Transverse colon (tissue), 4 donors: ENCODE data around the gene RRP1B. TPM values are rescaled to one million over a fixed set of nuclear protein-coding genes. Genes with fewer than 3 reads are reported as not detected.

Source experiments
- DNase-seq: peaks from one replicate; pipeline ENCODE4 v3.0.0-alpha.2; 2019
- H3K27ac ChIP-seq, 4 donors: fragments of 200-600 bp; sonication (generic); 2 replicates each; pipeline ENCODE4 v1.5.1; 2016 to 2018; ENCODE audit warnings: inconsistent platforms in 4 of 4
- H3K27me3 ChIP-seq: fragments of 200-600 bp; sonication (generic); 2 replicates; pipeline ENCODE4 v1.5.1; 2017; ENCODE audit warnings: inconsistent platforms
- H3K36me3 ChIP-seq, 4 donors: fragments of 200-600 bp; sonication (generic); 2 replicates each; pipeline ENCODE4 v1.5.1; 2017 to 2019; ENCODE audit warnings: inconsistent platforms in 4 of 4
- H3K4me1 ChIP-seq, 4 donors: fragments of 200-600 bp; sonication (generic); 2 replicates each; pipeline ENCODE4 v1.5.1; 2017 to 2020; ENCODE audit warnings: inconsistent platforms in 4 of 4
- H3K4me3 ChIP-seq, 4 donors: fragments of 200-600 bp; sonication (generic); 1 replicate in 1 of 4; 2 replicates in 3 of 4; pipeline versions ENCODE4 v1.5.1 to v1.6.1; 2017 to 2019; ENCODE audit warnings: inconsistent platforms in 4 of 4
- H3K9me3 ChIP-seq, 2 donors: fragments of 200-600 bp; sonication (generic); 2 replicates each; pipeline ENCODE4 v1.5.1; 2017 to 2019; ENCODE audit warnings: inconsistent platforms in 2 of 2
- EP300 ChIP-seq: sonication (generic); formaldehyde crosslinking; IDR thresholded peaks from one replicate; pipeline ENCODE4 v1.6.1; 2017; ENCODE audit warnings: antibody characterized with exemption, low read depth
- POLR2A ChIP-seq: fragments of 450-650 bp; IDR thresholded peaks from one replicate; pipeline ENCODE4 v1.6.1; 2016; ENCODE audit warnings: antibody characterized with exemption, mild to moderate bottlenecking, moderate library complexity
- POLR2AphosphoS5 ChIP-seq, 3 donors: sonication (generic); formaldehyde crosslinking; IDR thresholded peaks; one replicate each; pipeline ENCODE4 v1.6.1; 2016; ENCODE audit warnings: antibody characterized with exemption in 3 of 3
- WGBS, 2 donors: methylation state at CpG; one replicate each; pipeline ENCODE4 v1.1.5; 2018; ENCODE audit warnings: low coverage in 1 of 2; 5-methylcytosine and 5-hydroxymethylcytosine counted together
- in situ Hi-C, 4 donors: fragments of 200-750 bp; cut with MboI; loops; one replicate each; pipeline versions ENCODE4 v1.15.0 to v1.15.1; 2017; ENCODE audit warnings: low sequenced_read_pairs in 3 of 4, low pct_ligation_motif_present in 1 of 4, low pct_unique_long_range_greater_than_20kb in 1 of 4
- intact Hi-C: fragments of 100-400 bp; cut with DNase I; formaldehyde crosslinking; loops from one replicate; pipeline ENCODE4 v1.15.1; 2023; ENCODE audit warnings: low total_unique reads
- total RNA-seq, 4 donors: library from RNA; depleted of rRNA; stranded (reverse); fragments of >200 nt; gene quantifications; one replicate each; pipeline ENCODE4 v1.1.0, GENCODE V29; 2016
- TF ChIP-seq, protein P1 (sequence below), 5 experiments: fragments of 200-600 bp in 3 of 5; fragments of 450-650 bp in 2 of 5; sonication (generic) in 3 of 5; IDR thresholded peaks; 1 replicate in 2 of 5; 2 replicates in 3 of 5; pipeline ENCODE4 v1.5.1; 2016 to 2017; ENCODE audit warnings: antibody characterized with exemption in 5 of 5, inconsistent platforms in 3 of 5, mild to moderate bottlenecking in 2 of 5, moderate library complexity in 1 of 5

The RRP1B gene
- total RNA-seq, 4 donors from 2014 or later = 6.0 to 15.4 (median 12.0) TPM

DNA sequence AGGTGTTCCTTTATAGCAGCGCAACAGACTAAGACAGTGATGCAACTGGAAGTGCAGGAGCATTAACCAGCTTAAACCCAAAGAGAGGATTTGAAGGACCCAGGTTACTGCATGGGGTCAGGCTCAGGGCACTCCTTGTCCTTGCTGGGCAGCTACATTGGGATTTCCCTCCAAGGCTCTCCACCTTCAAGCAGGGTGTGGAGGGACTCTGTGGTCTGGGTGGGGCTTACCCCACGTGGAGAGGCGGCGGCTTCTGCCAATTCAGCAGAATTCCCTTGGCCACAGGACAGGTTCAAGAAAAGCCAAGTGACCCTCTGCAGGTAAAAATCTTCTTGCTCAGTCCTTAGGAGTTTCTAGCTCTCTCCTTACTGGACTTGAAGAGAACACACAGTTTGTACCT is 6.5 kb downstream of the RRP1B start:
- peaks cover 0 to 8% (median 2%) of the 10 kb centered on the region in 4 donors for H3K4me1 ChIP-seq

DNA sequence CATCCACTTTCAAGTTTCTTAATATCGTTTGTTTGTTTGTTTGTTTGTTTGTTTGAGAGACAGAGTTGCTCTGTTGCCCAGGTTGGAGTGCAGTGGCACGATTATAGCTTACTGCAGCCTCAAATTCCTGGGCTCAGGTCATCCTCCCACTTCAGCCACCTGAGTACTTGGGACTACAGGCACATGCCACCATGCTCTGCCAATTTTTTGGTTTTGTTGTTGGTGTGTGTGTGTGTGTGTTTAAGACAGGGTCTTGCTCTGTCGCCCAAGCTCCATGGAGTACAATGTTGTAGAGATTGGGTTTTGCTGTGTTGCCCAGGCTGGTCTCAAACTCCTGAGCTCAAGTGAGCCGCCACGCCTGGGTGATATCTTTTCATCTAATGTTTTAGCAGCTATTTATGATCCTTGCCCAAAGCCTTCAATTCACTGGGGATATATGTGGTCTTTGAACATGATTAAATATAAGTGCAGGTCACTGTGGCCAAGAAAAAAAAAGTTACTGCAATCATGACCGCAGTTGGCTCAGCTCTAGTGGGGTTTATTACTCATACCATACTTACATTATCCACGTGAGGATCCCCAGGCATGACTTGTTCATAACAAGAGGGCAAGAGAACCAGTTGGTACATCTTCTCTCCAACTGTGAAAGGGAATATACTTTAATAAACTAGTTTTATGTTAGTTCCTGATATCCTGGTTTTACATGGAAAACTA is 8.0 kb downstream of the RRP1B start:
- H3K36me3 ChIP-seq = peaks cover 0 to 13% (median 2%) of the 10 kb centered on the region in 4 donors
- DNase-seq = no peak
- no peak overlapping the region for H3K27ac ChIP-seq
- H3K9me3 ChIP-seq = no peaks in the 10 kb centered on the region
- H3K4me1 ChIP-seq = no peaks in the 10 kb centered on the region
- no peak overlapping the region for H3K4me3 ChIP-seq
- 76 to 84% methylated on average over 3 to 7 of the region's 7 CpGs for WGBS, 2 donors
- in situ Hi-C loops = no loop called here
- intact Hi-C loops = no loop called here
- TF ChIP-seq POLR2AphosphoS5 (IDR thresholded peaks at IDR 0.05) (no peak), POLR2A (no peak), EP300 (no peak)
- TF ChIP-seq, protein P1, sequence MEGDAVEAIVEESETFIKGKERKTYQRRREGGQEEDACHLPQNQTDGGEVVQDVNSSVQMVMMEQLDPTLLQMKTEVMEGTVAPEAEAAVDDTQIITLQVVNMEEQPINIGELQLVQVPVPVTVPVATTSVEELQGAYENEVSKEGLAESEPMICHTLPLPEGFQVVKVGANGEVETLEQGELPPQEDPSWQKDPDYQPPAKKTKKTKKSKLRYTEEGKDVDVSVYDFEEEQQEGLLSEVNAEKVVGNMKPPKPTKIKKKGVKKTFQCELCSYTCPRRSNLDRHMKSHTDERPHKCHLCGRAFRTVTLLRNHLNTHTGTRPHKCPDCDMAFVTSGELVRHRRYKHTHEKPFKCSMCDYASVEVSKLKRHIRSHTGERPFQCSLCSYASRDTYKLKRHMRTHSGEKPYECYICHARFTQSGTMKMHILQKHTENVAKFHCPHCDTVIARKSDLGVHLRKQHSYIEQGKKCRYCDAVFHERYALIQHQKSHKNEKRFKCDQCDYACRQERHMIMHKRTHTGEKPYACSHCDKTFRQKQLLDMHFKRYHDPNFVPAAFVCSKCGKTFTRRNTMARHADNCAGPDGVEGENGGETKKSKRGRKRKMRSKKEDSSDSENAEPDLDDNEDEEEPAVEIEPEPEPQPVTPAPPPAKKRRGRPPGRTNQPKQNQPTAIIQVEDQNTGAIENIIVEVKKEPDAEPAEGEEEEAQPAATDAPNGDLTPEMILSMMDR (IDR thresholded peaks at IDR 0.05) = no peak
- H3K27me3 ChIP-seq = no peaks in the 10 kb centered on the region

More for the DNA sequence above, 6.5 kb downstream of the RRP1B start:
- no peak overlapping the region for H3K4me3 ChIP-seq
- intact Hi-C loops = no loop called here
- H3K27me3 ChIP-seq = no peaks in the 10 kb centered on the region
- no peak for TF ChIP-seq POLR2AphosphoS5 (IDR thresholded peaks at IDR 0.05)
- TF ChIP-seq, protein P1 (IDR thresholded peaks at IDR 0.05) = no peak
- TF ChIP-seq POLR2A = no peak
- no peak for TF ChIP-seq EP300
- in situ Hi-C loops = no loop called here
- WGBS, 2 donors = 93% methylated on average over 4 of the region's 4 CpGs; no CpG with 5 or more reads in 1 of the 2 donors
- peaks cover 0 to 13% (median 0%) of the 10 kb centered on the region in 4 donors for H3K36me3 ChIP-seq
- no peak for DNase-seq
- H3K27ac ChIP-seq = no peak overlapping the region
- no peaks in the 10 kb centered on the region for H3K9me3 ChIP-seq

DNA sequence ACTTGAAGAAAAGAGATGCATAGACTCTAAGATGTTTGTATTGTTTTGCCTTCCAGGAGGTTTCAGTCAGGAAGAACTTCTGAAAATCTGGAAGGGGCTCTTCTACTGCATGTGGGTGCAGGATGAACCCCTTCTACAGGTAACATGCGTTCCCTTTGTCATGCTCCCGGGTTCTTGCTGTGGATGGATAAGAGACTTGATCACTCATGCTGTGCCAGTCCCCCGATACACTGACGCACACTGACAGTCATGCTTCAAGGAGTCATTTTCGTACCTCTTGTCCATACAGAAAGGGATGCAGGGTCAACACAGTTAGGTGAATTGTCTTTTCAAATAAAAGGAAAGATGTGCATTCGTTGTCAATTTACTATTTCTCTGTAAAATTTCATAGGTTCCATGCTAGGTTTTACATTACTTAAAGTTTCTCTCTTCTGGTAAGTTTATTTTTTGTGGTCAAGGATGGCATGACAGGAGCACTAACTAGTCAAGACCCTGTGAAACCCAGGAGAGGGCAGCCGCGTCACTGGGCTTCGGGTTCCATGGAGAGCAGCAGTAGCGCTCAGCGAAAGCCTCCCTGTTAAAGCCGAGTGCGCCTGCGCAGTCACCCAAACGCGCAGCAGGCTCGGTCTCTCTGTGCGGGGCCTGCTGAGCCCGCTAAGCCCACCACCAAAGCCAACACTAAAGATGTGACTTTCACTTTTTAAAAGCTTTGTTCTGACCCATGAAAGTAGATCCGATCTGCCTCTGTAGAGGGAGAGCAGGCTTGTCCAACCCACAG is 10.7 kb downstream of the RRP1B start:
- Histone ChIP-seq H3K4me1 (no peaks in the 10 kb centered on the region), H3K4me3 (no peak overlapping the region), H3K27ac (no peak overlapping the region), H3K36me3 (peaks cover 0 to 15% (median 1%) of the 10 kb centered on the region in 4 donors), H3K9me3 (no peaks in the 10 kb centered on the region), H3K27me3 (no peaks in the 10 kb centered on the region)
- TF ChIP-seq EP300 (no peak), POLR2A (no peak), POLR2AphosphoS5 (IDR thresholded peaks at IDR 0.05) (no peak)
- TF ChIP-seq, protein P1 (IDR thresholded peaks at IDR 0.05) = no peak
- in situ Hi-C loops = no loop called here
- no peak for DNase-seq
- intact Hi-C loops = no loop called here
- WGBS, 2 donors = 60 to 93% methylated on average over 1 to 20 of the region's 20 CpGs

DNA sequence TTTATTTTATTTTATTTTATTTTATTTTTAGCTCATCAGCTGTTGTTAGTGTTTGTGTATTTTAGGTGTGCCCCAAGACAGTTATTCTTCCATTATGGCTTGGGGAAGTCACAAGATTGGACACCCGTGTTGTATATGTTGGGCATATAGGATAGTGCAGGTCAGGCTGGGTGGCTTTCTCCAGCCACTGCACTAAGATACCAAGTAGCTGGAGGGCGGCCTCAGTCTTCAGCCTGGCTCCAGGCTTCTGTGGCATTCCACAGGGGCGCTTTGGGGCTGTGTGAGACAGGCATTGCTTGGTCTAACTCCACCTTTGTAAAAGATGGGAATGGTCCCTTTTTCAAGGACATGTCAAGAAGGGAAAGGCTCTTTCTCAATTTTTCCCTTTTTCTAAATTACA is 16.5 kb downstream of the RRP1B start:
- WGBS, 2 donors = 64 to 94% methylated on average over 2 to 3 of the region's 3 CpGs
- DNase-seq = no peak
- Histone ChIP-seq H3K4me3 (no peak overlapping the region), H3K36me3 (peaks cover 0 to 54% (median 7%) of the 10 kb centered on the region in 4 donors), H3K27ac (no peak overlapping the region), H3K4me1 (no peaks in the 10 kb centered on the region), H3K27me3 (no peaks in the 10 kb centered on the region), H3K9me3 (no peaks in the 10 kb centered on the region)
- intact Hi-C loops (no loop called here), in situ Hi-C loops (no loop called here)
- TF ChIP-seq POLR2A (no peak), EP300 (no peak), POLR2AphosphoS5 (IDR thresholded peaks at IDR 0.05) (no peak)
- TF ChIP-seq, protein P1 (IDR thresholded peaks at IDR 0.05) = no peak
